Dedifferentiated amniotic fluid mesenchymal stem cell (primary cell): Measurements from ENCODE around the gene SYNJ2.

Experiments
- DNase-seq: peaks from one replicate; pipeline ENCODE4 v3.0.0-alpha.2; 2016; ENCODE audit errors: extremely low spot score

SYNJ2 gene

GRCh38 chr6:158026901-158027589 lies 45.4 kb downstream of the SYNJ2 start:
- DNase-seq = no peak

DNA sequence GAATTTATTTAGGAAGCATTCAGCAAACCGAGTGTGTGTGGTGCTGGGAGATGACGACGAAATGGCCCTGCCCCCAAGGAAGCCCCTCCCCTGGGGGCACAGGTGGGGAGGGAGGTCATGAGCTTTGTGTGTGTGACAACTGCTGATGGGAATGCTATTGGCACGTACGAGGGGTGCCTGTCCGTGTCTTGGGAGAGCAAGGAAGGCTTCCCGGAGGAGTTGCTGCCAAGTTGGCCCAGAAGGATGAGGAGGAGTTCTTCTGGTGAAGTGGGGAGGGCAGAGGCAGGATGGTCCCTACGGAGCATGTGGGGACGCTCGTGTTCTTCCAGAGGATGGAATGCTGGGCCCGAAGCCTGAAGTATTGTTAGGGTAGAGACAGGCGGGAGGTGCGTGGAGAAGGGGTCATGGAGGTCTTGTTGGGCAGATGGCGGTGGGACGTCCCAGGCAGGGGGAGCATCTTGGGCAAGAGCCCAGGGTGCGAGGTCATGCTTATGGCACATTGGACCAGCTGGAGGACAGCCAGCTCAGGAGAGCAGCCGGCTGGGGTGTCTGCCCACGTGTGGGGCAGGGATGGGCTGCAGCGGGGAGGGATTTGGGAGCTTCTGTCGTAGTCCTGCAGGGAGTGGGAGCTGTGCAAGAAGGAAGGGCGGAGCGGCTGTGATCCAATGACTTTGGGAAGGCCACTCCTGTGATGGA lies 46.1 kb downstream of the SYNJ2 start:
- DNase-seq = no peak

- no peak for DNase-seq
Observed at GRCh38 chr6:158028421-158028820, 46.8 kb downstream of the SYNJ2 start.

- no peak for DNase-seq
Observed at GRCh38 chr6:158028876-158029275, 47.2 kb downstream of the SYNJ2 start.

DNA sequence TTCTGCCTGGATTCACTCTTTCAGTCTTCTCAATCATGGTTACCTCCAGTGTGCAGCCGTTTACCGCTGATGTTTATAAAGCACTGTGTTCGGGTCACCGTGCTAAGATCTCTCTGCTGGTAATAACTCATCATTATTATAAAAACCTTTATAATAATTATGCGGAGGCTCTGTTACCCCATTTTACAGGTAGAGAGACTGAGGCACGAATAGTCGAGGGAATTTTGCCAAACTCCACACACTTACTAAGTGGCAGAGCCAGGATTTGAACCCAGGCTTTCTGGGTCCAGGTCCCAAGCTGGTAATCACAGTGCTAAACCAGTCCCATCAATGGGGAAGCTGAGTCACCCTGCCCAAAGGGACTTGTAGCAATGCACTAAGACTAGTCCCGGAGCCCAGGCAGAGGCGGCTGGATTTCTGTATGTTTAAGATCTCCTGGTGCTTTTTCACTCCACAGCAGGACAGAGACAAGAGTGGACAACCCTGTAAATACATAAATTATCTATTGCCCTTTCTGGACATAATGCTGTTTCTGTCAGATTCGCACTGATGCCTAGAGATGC lies 48.1 kb downstream of the SYNJ2 start:
- DNase-seq = no peak

DNA sequence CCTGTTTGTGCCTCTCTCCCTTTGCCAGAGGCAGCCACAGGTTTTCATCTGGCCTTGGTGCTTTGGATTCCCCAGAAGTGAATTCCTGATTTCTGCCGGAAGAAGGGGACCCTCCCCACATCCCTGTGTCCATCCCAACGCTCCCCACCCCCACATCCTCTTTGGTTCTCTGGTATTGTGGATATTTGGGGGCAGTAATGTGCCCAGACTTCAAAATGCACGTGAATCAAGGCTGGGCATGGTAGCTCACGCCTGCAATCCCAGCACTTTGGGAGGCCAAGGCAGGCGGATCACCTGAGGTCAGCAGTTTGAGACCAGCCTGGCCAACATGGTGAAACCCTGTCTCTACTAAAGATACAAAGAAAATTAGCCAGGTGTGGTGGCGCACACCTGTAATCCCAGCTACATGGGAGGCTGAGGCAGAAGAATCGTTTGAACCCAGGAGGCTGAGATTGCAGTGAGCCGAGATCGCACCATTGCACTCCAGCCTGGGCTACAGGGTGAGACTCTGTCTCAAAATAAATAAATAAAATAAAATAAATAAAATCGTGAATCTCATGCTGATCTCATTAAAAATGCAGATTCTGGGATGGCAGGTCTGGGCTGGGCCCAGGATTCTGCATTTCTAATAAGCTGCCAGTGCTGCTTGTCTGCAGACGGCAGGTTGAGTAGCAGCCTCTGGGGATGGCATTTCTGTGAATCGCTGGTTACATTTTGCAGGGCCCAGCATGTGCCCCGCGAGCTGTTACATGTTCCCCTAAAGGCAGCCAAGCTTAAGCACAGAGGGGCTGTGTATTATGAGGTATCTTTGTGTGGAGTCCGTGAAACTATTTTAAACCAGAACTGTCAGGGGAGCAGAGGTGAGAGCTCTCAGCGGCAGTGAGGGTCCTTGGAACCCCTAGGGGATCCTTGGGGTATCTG lies 49.0 kb downstream of the SYNJ2 start:
- DNase-seq = no peak

DNA sequence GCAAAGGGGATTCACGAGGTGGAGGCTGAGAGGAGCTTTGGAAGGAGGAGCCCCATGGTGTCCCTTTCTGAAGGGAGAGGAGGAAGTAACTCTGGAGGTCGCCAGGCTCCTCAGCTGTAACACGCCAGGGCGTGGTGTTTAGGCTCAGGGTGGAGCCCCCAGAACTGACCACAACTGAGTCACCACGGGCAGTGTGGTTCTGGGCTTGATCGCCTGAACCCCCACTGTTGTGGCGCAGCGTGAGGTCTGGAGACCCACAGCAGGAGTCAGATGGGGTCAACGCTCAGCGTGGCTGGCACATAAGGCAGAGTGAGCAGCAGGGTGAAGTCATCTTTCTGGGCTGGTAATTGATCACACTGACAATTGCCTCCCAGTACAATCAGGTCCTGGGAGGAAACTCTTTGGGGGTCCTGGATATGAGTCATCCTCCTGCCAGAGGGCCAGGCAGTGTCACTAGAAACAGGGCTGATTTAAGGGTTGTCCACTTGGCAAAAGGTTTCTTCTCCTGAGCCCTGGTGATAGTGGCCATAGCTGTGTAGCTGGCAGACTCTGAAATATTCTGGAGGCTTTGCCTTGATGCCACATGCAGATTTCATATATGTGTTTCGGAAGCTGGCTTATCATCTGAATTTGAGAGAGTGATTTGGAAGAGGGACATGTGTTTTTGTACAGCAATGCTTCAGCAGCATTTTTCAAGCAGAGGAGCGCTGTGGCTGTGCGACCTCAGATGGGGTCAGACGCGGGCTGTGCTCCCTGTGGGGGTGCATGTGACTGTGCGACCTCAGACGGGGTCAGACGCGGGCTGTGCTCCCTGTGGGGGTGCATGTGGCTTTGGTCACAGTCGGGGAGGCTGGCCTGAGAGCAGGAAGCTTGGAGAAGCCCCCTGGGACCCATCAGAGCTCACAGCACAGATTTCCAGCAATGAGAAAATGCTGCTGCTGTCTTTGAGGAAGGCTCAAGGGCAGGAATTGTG lies 50.0 kb downstream of the SYNJ2 start:
- DNase-seq = peak; percentile 41

GRCh38 chr6:158032354-158032733 lies 50.7 kb downstream of the SYNJ2 start:
- DNase-seq = no peak

DNA sequence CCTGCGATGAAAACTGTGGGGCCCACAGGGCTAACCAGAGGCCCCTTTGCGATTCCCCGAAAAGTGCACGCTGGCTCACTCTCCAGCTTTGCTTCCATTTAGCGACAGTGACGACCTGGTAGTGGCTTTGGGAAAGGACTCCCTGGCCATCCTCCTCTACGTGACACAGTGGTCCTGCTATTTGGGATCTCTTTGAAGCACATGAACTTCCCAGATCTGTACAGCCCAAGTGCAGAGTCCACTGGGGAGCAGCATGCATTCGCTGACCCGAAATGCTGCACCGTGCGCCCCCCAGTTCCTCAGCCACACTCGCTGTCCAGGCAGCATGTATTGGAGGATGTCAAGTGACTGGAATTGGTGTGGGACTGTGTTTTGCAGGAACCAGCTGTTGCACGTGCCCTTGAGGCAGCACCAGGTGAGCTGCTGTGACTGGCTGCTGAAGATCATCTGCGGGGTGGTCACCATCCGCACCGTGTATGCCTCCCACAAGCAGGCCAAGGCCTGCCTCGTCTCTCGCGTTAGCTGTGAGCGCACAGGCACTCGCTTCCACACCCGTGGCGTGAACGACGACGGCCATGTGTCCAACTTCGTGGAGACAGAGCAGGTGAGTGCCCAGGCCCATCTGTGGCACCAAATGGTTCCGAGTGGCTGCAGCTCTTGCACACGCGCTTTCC lies 51.6 kb downstream of the SYNJ2 start:
- no peak for DNase-seq

DNA sequence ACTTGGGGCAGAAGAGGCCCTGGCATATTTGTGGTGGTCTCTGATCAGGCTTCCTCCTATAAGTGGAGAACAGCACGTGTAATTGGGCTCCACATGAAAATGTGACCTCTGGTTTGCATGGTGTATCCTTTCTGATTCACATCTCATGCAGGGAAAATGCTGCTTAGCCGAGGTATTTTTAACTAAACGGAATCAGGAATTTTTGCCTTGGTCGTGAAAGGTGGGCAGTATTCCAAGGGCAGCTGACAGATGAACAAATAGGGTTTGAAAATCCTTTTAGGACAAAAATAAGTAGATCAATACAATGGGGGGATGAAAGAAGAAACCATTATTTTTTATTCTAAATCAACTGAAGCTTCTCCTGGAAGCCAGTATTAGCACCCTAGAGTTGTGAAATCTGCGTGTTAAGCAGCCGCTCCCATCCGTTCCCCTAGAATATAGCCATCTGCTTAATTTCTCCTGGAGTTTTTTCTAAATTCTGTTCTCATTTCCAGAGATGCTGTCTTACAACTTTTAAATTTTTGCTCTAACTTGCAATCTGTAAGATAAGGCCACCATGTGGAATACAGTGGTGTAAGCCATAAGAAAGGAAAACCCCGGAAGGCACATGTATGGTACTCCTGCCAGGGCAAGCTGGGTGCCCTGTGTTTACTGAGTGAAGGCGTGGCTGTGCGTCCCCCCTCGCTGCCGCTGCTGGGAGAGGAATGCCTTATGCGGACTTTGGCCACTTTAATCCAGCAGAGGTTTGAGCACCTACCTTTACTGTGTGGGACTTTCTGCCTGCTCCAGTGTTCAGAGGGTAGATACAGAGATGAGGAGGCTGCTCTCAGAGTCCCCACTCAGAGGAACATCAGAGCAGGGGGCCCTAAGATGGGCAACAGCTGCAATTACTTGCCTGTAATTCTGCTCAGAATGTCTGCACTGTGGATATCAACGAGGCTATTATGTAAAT lies 52.4 kb downstream of the SYNJ2 start:
- DNase-seq = no peak

DNA sequence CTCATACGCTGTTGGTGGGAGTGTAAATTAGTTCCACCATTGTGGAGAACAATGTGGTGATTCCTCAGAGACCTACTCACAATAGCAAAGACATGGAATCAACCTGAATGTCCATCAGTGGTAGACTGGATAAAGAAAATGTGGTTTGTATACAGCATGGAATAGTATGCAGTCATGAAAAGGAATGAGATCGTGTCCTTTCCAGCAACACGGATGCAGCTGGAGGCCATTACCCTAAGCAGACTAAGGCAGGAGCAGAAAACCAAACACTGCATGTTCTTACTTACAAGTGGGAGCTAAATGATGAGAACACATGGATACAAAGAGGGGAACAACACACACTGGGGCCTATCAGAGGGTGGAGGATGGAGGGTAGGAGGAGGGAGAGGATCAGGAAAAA lies 54.6 kb downstream of the SYNJ2 start:
- no peak for DNase-seq

DNA sequence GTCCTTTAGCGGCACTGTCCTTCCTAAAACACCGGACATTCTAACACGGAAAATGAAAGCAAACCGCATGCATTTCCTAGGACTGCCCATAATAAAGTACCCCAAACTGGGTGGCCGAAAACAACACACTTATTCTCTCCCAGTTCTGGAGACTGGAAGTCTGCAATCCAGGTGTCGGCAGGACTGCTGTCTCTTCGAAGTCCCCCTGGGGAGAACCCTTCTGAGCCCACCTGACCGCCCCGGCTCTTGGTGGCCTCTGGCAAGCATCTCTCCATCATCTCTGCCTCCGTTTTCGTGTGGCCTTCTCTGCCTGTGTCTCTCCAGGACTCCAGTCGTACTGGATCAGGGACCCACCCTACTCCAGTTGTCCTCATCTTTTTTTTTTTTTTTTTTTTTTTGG lies 55.4 kb downstream of the SYNJ2 start:
- DNase-seq = no peak

- no peak for DNase-seq
Observed at GRCh38 chr6:158037771-158038170, 56.1 kb downstream of the SYNJ2 start.

DNA sequence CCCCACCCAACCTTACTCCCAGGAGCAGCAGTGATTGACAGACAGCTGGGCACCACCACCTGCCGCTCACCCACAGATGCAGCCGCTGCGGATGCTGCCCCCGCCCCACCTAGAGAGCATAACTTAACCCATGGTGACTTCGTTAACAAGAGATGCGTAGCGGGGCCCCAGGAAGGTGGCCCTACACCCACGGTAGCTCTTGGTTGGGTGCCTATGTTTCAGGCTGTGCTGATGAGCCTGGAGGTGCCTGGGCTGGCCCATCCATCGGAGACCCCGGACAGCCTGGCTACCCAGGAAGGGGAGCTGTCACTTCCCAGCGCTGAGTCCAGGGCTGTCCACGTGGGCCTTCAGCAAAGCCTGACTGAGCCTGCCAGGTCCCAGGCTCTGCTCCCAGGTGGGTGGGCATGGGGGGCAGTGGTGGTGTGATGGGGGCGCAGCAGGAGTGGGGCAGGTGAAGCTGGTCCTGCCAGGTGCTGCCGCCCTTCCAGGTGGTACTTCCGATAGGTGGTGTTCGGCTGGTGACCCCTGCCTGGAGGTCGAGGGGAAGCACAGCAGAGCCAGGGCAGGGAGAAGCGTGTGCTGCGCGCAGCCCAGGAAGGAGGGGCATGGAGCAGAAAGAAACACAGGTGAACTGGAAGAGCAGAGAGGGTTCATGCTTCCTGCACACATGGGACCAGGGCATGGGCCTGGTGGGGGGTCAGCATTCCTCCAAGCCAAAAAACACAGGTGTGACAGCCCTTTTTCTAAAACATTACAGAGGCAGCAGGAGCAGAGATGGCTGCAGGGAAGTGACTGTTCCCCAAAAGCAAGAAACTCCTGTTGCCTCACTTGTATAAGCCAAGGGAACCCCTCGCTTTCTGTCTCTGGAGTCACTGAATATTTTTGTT lies 56.9 kb downstream of the SYNJ2 start:
- no peak for DNase-seq

DNA sequence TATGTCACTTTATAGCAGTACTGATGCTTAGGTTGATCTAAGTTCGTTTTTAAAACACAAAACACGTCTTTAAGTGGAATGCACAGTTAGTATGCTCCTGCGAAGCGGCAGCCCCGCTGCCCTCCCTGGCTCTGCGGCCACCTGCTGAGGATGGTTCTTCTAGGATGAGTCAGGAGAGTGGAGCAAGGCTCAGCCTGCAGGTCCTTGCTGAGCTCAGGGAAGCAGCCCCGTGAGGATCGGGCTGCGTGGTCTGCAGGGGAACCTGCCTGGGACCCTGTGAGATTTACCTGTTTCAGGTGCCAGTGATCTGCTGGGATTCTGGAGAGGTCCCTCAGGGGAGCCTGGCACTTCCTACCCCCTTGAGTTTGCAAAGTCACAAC lies 57.5 kb downstream of the SYNJ2 start:
- no peak for DNase-seq

DNA sequence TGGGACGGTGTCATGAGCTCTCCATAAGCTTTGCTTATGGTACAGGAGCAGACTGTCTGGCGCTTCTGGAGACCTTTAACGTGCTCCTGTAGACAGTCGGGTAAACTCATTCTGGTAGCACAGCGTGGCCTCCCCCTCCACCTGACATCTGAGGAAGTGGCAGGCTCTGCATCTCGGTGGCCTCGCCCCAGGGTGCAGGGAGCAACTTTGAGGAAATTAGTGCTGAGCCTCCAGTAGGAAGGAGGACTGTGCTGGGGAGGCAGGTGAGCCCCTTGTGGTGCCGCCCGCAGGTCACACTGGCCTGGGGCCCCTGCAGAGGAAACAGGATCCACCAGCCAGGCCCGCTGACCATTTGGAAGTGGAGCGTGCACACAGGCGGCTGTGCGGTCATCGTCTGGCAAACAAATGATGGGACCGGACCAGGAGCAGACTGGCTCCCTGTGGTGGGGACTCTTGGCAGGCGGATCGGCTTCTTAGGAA lies 57.9 kb downstream of the SYNJ2 start:
- DNase-seq = no peak

- DNase-seq = peak; percentile 76
Observed at GRCh38 chr6:158040051-158040803, 58.6 kb downstream of the SYNJ2 start.
